Coronary artery (tissue), 2 donors: Measurements from ENCODE around the gene CYP3A5.
A peak's percentile ranks its signal among the peaks of the same experiment; 100 is the strongest.

ENCODE experiments used
- DNase-seq: peaks from one replicate; pipeline ENCODE4 v3.0.0-alpha.2; 2017; ENCODE audit warnings: low spot score
- H3K27ac ChIP-seq, 2 donors: fragments of 200-600 bp; sonication (generic); one replicate each; pipeline ENCODE4 v1.5.1; 2016 to 2019
- H3K4me3 ChIP-seq: fragments of 200-600 bp; sonication (generic); 2 replicates; pipeline ENCODE4 v1.5.1; 2016; ENCODE audit warnings: mild to moderate bottlenecking, moderate library complexity
- CTCF ChIP-seq: fragments of 200-600 bp; sonication (generic); IDR thresholded peaks from one replicate; pipeline ENCODE4 v1.5.1; 2019; ENCODE audit warnings: antibody characterized with exemption

CYP3A5 gene

DNA sequence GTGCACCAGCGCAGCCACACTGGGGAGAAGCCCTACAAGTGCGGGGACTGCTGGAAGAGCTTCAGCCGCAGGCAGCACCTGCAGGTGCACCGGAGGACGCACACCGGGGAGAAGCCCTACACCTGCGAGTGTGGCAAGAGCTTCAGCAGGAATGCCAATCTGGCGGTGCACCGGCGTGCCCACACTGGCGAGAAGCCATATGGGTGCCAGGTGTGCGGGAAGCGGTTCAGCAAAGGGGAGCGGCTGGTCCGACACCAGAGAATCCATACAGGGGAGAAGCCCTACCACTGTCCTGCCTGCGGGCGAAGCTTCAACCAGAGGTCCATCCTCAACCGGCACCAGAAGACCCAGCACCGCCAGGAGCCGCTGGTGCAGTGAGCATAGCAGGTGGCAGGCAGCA lies 50.2 kb downstream of the CYP3A5 start:
- no peak for DNase-seq
- no peak overlapping the region for H3K4me3 ChIP-seq

GRCh38 chr7:99628471-99629465 lies 51.0 kb downstream of the CYP3A5 start:
- DNase-seq, result no peak
- TF ChIP-seq CTCF, result no peak
- Histone ChIP-seq H3K27ac (no peak overlapping the region), H3K4me3 (no peak overlapping the region)

More for the DNA sequence above, 50.2 kb downstream of the CYP3A5 start:
- no peak overlapping the region for H3K27ac ChIP-seq
- TF ChIP-seq CTCF, result no peak

DNA sequence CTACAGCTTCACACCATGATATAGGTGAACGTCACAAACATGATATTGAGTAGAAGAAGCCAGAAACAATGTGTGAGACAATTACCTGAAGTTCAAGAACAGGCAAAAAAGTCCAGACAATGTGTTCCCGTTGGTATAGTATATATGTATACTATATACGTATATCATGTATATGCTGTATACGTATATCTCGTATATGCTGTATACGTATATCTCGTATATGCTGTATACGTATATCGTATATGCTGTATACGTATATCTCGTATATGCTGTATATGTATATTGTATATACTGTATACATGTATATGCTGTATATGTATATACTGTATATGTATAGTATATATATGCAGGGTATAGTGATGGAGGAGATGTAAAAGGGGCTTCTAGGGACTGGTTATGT lies 52.3 kb downstream of the CYP3A5 start:
- no peak for TF ChIP-seq CTCF
- Histone ChIP-seq H3K27ac (no peak overlapping the region), H3K4me3 (no peak overlapping the region)
- no peak for DNase-seq

DNA sequence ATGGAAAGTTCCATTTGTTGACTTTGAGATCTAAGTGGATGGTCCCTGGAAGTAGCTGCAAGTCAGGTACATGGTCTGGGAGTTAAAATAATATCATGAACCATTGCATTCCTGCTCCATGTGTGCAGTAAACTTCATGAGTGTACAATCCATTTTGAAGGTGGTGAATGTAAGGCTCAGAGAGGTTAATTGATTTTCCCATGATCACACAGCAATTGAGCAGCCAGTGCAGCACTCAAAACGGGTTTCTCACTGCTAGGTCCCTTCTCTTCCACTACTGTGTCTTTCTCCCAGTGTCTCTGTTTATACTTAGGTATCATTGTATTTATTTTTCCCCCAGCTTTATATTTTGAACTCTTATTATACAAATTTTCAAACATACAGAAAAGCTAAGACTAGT lies 53.1 kb downstream of the CYP3A5 start:
- DNase-seq, result no peak
- no peak for TF ChIP-seq CTCF
- H3K4me3 ChIP-seq, result no peak overlapping the region
- no peak overlapping the region for H3K27ac ChIP-seq

GRCh38 chr7:99625961-99626360 lies 53.8 kb downstream of the CYP3A5 start:
- no peak for TF ChIP-seq CTCF
- Histone ChIP-seq H3K27ac (no peak overlapping the region), H3K4me3 (no peak overlapping the region)
- DNase-seq, result no peak

DNA sequence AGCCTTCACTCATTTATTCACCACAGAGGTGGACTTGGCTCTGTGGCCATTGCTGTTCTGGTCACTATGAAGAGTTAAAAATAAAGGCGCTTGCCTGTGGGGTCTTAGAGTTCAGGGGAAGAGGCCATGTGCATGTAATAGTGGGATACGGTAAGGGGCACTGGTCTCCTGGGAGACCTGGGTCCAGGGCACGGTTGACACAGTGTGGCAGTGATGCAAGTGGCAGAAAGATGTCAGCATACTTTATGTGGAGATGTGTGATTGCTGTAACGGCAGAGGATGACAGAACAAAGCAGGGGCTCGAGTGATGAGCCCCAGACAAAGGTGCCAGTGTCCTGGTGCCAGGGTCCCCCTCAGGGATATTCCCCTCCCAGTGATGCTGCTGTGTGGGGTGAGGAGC lies 54.5 kb downstream of the CYP3A5 start:
- no peak for DNase-seq
- Histone ChIP-seq H3K4me3 (no peak overlapping the region), H3K27ac (no peak overlapping the region)
- no peak for TF ChIP-seq CTCF

DNA sequence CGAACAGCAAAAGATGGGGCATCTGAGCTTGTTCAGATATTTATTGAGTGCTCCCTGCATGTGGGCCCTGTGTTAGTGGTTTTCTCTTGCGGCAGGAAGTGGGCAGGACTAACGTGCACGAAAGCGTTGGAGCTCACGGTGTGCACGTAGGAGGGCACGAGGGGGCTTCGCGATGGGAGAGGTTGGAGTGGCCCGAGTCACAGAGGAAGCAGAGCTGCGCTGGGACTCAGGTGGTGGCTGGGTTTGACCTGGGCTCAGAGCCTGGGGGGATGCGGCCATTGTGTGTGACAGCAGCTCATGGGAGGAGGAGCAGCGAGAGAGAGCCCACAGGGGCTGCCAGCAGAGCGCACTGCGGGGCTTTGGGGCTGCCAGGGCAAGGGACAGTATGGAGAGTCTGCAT lies 55.3 kb downstream of the CYP3A5 start:
- Histone ChIP-seq H3K27ac (no peak overlapping the region), H3K4me3 (no peak overlapping the region)
- TF ChIP-seq CTCF, result no peak
- peak; percentile 45 for DNase-seq
